HG03097 (cell line): Measurements from ENCODE around the gene MRPL2.

Source experiments
- ATAC-seq: cut with Tn5 transposase; IDR thresholded peaks from one replicate; pipeline ENCODE4 v1.9.1; 2021; ENCODE audit not compliant: unreplicated experiment, low FRiP score

The MRPL2 gene

GRCh38 chr6:43021270-43022047, 37.8 kb downstream of the MRPL2 start, which contains the start of gene RRP36:
Gene RRP36, plus strand, starts transcription at chr6:43021623. Its CDS starts 32 bp downstream, at chr6:43021655.
- ATAC-seq: no peak

GRCh38 chr6:43020847-43021246, 38.4 kb downstream of the MRPL2 start:
- no peak for ATAC-seq

- no peak for ATAC-seq
Measured at GRCh38 chr6:43020052-43020705, 39.1 kb downstream of the MRPL2 start.

GRCh38 chr6:43019152-43019551, 40.1 kb downstream of the MRPL2 start:
- no peak for ATAC-seq

- no peak for ATAC-seq
Measured at GRCh38 chr6:43016943-43017334, 42.3 kb downstream of the MRPL2 start.

- ATAC-seq: no peak
Measured at GRCh38 chr6:43016176-43016942, 42.9 kb downstream of the MRPL2 start.

- ATAC-seq: no peak
Measured at GRCh38 chr6:43014434-43014909, 44.8 kb downstream of the MRPL2 start.

GRCh38 chr6:43013843-43014433, 45.3 kb downstream of the MRPL2 start, which contains the start of the genes KLHDC3 and MEA1:
Gene KLHDC3, plus strand, starts transcription at chr6:43014249. Its CDS starts 2,944 bp downstream, at chr6:43017193.
Gene MEA1, minus strand, starts transcription at chr6:43013946. Its CDS starts 133 bp downstream, at chr6:43013813.
- ATAC-seq: peak; percentile 93

- no peak for ATAC-seq
Measured at GRCh38 chr6:43013097-43013842, 46.0 kb downstream of the MRPL2 start.

GRCh38 chr6:43012364-43012763, 46.9 kb downstream of the MRPL2 start:
- ATAC-seq: no peak

GRCh38 chr6:43011207-43011606, 48.0 kb downstream of the MRPL2 start:
- ATAC-seq: no peak

GRCh38 chr6:43009124-43009523, 50.1 kb downstream of the MRPL2 start:
- no peak for ATAC-seq

GRCh38 chr6:43007126-43007525, 52.1 kb downstream of the MRPL2 start:
- no peak for ATAC-seq

GRCh38 chr6:43006251-43006650, 53.0 kb downstream of the MRPL2 start:
- ATAC-seq: no peak

GRCh38 chr6:43005844-43006243, 53.4 kb downstream of the MRPL2 start:
- no peak for ATAC-seq
